H1 (cell line): ENCODE data around the gene COG4. TPM values are rescaled to one million over a fixed set of nuclear protein-coding genes. Genes with fewer than 3 reads are reported as not detected.

Experiments used
- CTCF ChIA-PET: fragments of 300-600 bp; sonication (Branson Sonifier 250); formaldehyde crosslinking; loops from one replicate; lab custom pipeline; 2021; ENCODE audit not compliant: partially characterized antibody; lab: Charles Lee
- POLR2A ChIA-PET: fragments of 300-600 bp; sonication (Branson Sonifier 250); formaldehyde crosslinking; loops from one replicate; lab custom pipeline; 2021; ENCODE audit warnings: inconsistent platforms; ENCODE audit not compliant: partially characterized antibody; lab: Charles Lee
- DNase-seq, 2 experiments: peaks; one replicate each; pipeline versions ENCODE4 v3.0.0 to v3.0.0-alpha.2; 2010 to 2022; ENCODE audit warnings: low spot score in 2 of 2, low read depth in 1 of 2, mixed read lengths in 1 of 2
- FAIRE-seq: peaks from 2 replicates; lab custom pipeline; 2011; peaks lifted over from hg19 to GRCh38; lab: Jason Lieb, UNC
- H2AFZ ChIP-seq: 2 replicates; pipeline ENCODE4 v1.8.1; 2012; ENCODE audit warnings: low read length, inconsistent platforms
- H2AK5ac ChIP-seq: 2 replicates; pipeline ENCODE4 v1.6.1; 2013; ENCODE audit warnings: low read depth, low read length
- H2BK120ac ChIP-seq: replicated peaks from 2 replicates; pipeline ENCODE3; 2013; ENCODE audit warnings: low read depth, low read length, inconsistent platforms
- H2BK12ac ChIP-seq: 2 replicates; pipeline ENCODE4 v1.6.1; 2013; ENCODE audit warnings: low read depth, low read length
- H2BK15ac ChIP-seq: 2 replicates; pipeline ENCODE4 v1.6.1; 2013; ENCODE audit warnings: low read length
- H2BK20ac ChIP-seq: 2 replicates; pipeline ENCODE4 v1.6.1; 2013; ENCODE audit warnings: low read length
- H2BK5ac ChIP-seq: 2 replicates; pipeline ENCODE4 v1.6.1; 2013; ENCODE audit warnings: low read depth, low read length
- H3K14ac ChIP-seq: 2 replicates; pipeline ENCODE4 v1.6.1; 2013; ENCODE audit warnings: inconsistent platforms; ENCODE audit not compliant: insufficient read length
- H3K18ac ChIP-seq: 2 replicates; pipeline ENCODE4 v1.6.1; 2013; ENCODE audit warnings: low read length; ENCODE audit errors: extremely low read depth
- H3K23ac ChIP-seq: 2 replicates; pipeline ENCODE4 v1.6.1; 2013; ENCODE audit warnings: inconsistent platforms; ENCODE audit not compliant: insufficient read length
- H3K23me2 ChIP-seq: 2 replicates; pipeline ENCODE4 v1.6.1; 2013; ENCODE audit warnings: low read depth, low read length
- H3K27ac ChIP-seq: 2 replicates; pipeline ENCODE4 v1.6.1; 2011; ENCODE audit warnings: low read depth, low read length, inconsistent platforms
- H3K27me3 ChIP-seq, 4 experiments: replicated peaks in 1 of 4; 1 replicate in 1 of 4; 2 replicates in 3 of 4; pipeline versions ENCODE4 v1.6.1 to v1.8.1; 2011 to 2013; ENCODE audit warnings: low read length in 3 of 4, mild to moderate bottlenecking in 3 of 4, inconsistent platforms in 2 of 4, mixed read lengths in 2 of 4, moderate library complexity in 1 of 4; ENCODE audit not compliant: control insufficient read depth in 3 of 4, insufficient read depth in 3 of 4; ENCODE audit errors: extremely low read depth in 1 of 4
- H3K36me3 ChIP-seq, 4 experiments: 2 replicates each; pipeline versions ENCODE4 v1.6.1 to v1.8.1; 2011 to 2013; ENCODE audit warnings: mild to moderate bottlenecking in 4 of 4, low read length in 3 of 4, moderate library complexity in 2 of 4, control low read depth in 1 of 4, inconsistent platforms in 1 of 4; ENCODE audit not compliant: insufficient read depth in 4 of 4, control insufficient read depth in 2 of 4
- H3K4ac ChIP-seq: replicated peaks from 2 replicates; pipeline ENCODE3; 2013; ENCODE audit warnings: low read length, low read depth, mixed read lengths, inconsistent platforms; ENCODE audit not compliant: insufficient read length
- H3K4me1 ChIP-seq, 4 experiments: replicated peaks in 1 of 4; 1 replicate in 1 of 4; 2 replicates in 3 of 4; pipeline versions ENCODE4 v1.6.1 to v1.8.1; 2011 to 2013; ENCODE audit warnings: low read length in 3 of 4, inconsistent platforms in 2 of 4, mixed read lengths in 1 of 4; ENCODE audit not compliant: insufficient read depth in 4 of 4, control insufficient read depth in 3 of 4
- H3K4me2 ChIP-seq, 2 experiments: 2 replicates each; pipeline versions ENCODE4 v1.6.1 to v1.8.1; 2011 to 2013; ENCODE audit warnings: low read depth in 2 of 2, low read length in 2 of 2, control low read depth in 1 of 2, inconsistent platforms in 1 of 2, mild to moderate bottlenecking in 1 of 2; ENCODE audit not compliant: insufficient read depth in 1 of 2
- H3K4me3 ChIP-seq, 4 experiments: fragments of 200-600, 300-600 bp in 1 of 4; sonication (generic), shearing (Covaris generic), sonication (Bioruptor Twin) in 1 of 4; 2 replicates each; pipeline versions ENCODE4 v1.5.1 to v1.8.1; 2011 to 2016; ENCODE audit warnings: low read length in 4 of 4, low read depth in 3 of 4, control low read depth in 2 of 4, inconsistent platforms in 2 of 4, mild to moderate bottlenecking in 2 of 4, mixed read lengths in 1 of 4, moderate library complexity in 1 of 4; ENCODE audit not compliant: insufficient read depth in 2 of 4; ENCODE audit errors: extremely low read depth in 1 of 4
- H3K56ac ChIP-seq: replicated peaks from 2 replicates; pipeline ENCODE3; 2013; ENCODE audit warnings: low read depth, mild to moderate bottlenecking, mixed read lengths, low read length, inconsistent platforms; ENCODE audit not compliant: insufficient read length
- H3K79me1 ChIP-seq: 2 replicates; pipeline ENCODE4 v1.6.1; 2013; ENCODE audit warnings: low read depth, low read length, control low read depth
- H3K79me2 ChIP-seq, 2 experiments: 2 replicates each; pipeline versions ENCODE4 v1.6.1 to v1.8.1; 2012 to 2013; ENCODE audit warnings: low read length in 2 of 2, mild to moderate bottlenecking in 2 of 2, inconsistent platforms in 1 of 2; ENCODE audit not compliant: insufficient read depth in 2 of 2, control insufficient read depth in 1 of 2
- H3K9ac ChIP-seq, 4 experiments: replicated peaks in 1 of 4; 1 replicate in 1 of 4; 2 replicates in 3 of 4; pipeline versions ENCODE4 v1.6.1 to v1.8.1; 2011 to 2013; ENCODE audit warnings: low read depth in 3 of 4, low read length in 3 of 4, control low read depth in 2 of 4, mild to moderate bottlenecking in 2 of 4, moderate library complexity in 2 of 4, inconsistent platforms in 1 of 4; ENCODE audit errors: extremely low read depth in 1 of 4
- H3K9me3 ChIP-seq, 2 experiments: 2 replicates each; pipeline versions ENCODE4 v1.6.1 to v1.8.1; 2012 to 2013; ENCODE audit warnings: mild to moderate bottlenecking in 2 of 2, moderate library complexity in 2 of 2, control low read depth in 1 of 2, inconsistent platforms in 1 of 2, low read depth in 1 of 2, low read length in 1 of 2, mixed read lengths in 1 of 2; ENCODE audit not compliant: insufficient read depth in 2 of 2
- H4K20me1 ChIP-seq, 2 experiments: replicated peaks in 1 of 2; 2 replicates each; pipeline versions ENCODE3 to v1.8.1; 2011 to 2013; ENCODE audit warnings: inconsistent platforms in 2 of 2, low read length in 2 of 2, mild to moderate bottlenecking in 1 of 2; ENCODE audit not compliant: insufficient read depth in 2 of 2, control insufficient read depth in 1 of 2
- H4K5ac ChIP-seq: 2 replicates; pipeline ENCODE4 v1.6.1; 2013; ENCODE audit warnings: low read length, low read depth, mixed read lengths, inconsistent platforms; ENCODE audit not compliant: insufficient read length
- H4K8ac ChIP-seq: 2 replicates; pipeline ENCODE4 v1.8.0; 2013; ENCODE audit warnings: mild to moderate bottlenecking, moderate library complexity, low read length, inconsistent platforms; ENCODE audit not compliant: insufficient read depth; ENCODE audit errors: extremely low read depth
- H4K91ac ChIP-seq: replicated peaks from 2 replicates; pipeline ENCODE3; 2013; ENCODE audit warnings: low read length, mixed read lengths, inconsistent platforms; ENCODE audit not compliant: insufficient read length
- E2F6 ChIP-seq: IDR thresholded peaks from 2 replicates; pipeline ENCODE4 v1.6.1; 2012; ENCODE audit warnings: inconsistent platforms
- EGR1 ChIP-seq: IDR thresholded peaks from 2 replicates; pipeline ENCODE4 v1.6.1; 2011; ENCODE audit warnings: low read depth, low read length, borderline replicate concordance
- KDM1A ChIP-seq: fragments of 200-600, 300-600 bp; sonication (generic); IDR thresholded peaks from 2 replicates; pipeline ENCODE4 v1.7.1; 2016; ENCODE audit warnings: mild to moderate bottlenecking, low read length, borderline replicate concordance
- POLR2AphosphoS5 ChIP-seq: IDR thresholded peaks from 2 replicates; pipeline ENCODE4 v1.6.1; 2011; ENCODE audit warnings: low read depth, low read length
- SIRT6 ChIP-seq: IDR thresholded peaks from one replicate; pipeline ENCODE4 v1.7.1; 2012; ENCODE audit warnings: low read length, inconsistent platforms
- TAF7 ChIP-seq: optimal IDR thresholded peaks from 2 replicates; pipeline ENCODE3; 2011; ENCODE audit warnings: low read depth, mild to moderate bottlenecking, inconsistent platforms, low read length, moderate library complexity, borderline replicate concordance
- WGBS, 2 experiments: shearing (Covaris generic) in 1 of 2; methylation state at CpG; one replicate each; pipeline versions ENCODE4 v1.1.6 to v1.1.7; 2013 to 2015; ENCODE audit warnings: low lambda C conversion rate in 2 of 2, mixed read lengths in 2 of 2, inconsistent platforms in 1 of 2, low coverage in 1 of 2, missing lambda C conversion rate in 1 of 2; ENCODE audit not compliant: insufficient replicate concordance in 2 of 2, insufficient coverage in 1 of 2, insufficient read length in 1 of 2; ENCODE audit errors: extremely low coverage in 1 of 2, missing lambda C conversion rate in 1 of 2; 5-methylcytosine and 5-hydroxymethylcytosine counted together
- polyA plus RNA-seq, 7 experiments: library from polyadenylated mRNA; depleted of rRNA in 3 of 7; stranded (reverse) in 5 of 7; unstranded in 2 of 7; fragments of >200 nt in 5 of 7; fragments of 200-250 nt in 2 of 7; gene quantifications; 1 replicate in 5 of 7; 2 replicates in 1 of 7; 4 replicates in 1 of 7; pipeline versions ENCODE4 v1.2.1 to v1.2.3, GENCODE V29; 2011 to 2013; ENCODE audit warnings: missing spikeins in 2 of 7, mixed read lengths in 2 of 7
- total RNA-seq: library from RNA; stranded (reverse); fragmentation: NEBNext Ultra II Directional; extraction: Animal tissue kit (Norgen Biotek cat#: 25700); gene quantifications from 2 replicates; pipeline ENCODE4 v1.2.1, GENCODE V29; 2021

The COG4 gene
- total and polyA plus RNA-seq, 2 of the 8 experiments (the other 6 are each of a cell fraction or from before 2014, with no cell fraction given): 46.1 to 50.2 TPM

DNA sequence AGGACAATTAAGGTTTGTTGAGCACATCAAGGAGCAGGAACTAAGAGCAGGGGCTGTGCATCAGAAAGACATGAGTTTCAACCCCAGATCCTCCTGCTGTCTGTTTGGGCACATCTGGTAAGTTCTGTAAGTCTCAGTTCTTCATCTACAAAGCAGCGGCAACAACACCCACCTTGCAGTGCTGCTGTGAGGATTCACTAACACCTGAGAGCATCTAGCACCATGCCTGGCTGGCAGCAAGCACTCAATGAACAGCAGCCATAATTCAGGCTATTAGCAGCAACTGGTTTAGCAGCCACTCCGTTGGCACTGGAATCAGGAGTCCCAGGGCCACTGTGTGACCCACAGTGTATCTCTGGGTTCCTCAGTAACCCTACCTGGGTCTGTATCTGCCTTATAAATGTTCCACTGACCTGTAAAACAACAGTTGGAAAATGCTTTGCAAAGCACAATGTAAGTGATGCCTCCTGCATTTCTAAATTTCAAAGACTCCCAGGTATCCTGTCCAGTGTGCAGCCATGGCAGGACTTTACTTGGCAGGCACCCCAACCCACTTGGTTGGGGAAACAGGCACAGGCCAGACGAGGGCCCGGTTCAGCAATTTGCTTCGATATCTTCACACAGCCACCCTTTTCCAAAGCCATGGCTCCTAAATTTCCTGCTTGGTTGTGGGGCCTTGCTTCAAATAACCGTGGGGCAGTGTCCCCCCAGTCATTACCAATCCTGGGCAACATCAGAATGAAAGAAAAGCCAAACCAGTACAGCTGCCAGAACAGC lies 88.7 kb downstream of the COG4 start:
- H3K79me1 ChIP-seq: peaks cover 12% of the 10 kb centered on the region
- no peak overlapping the region; the same call in 1 of the 2 replicates for H3K18ac ChIP-seq
- peaks cover 11% of the 10 kb centered on the region for H3K23me2 ChIP-seq
- ChIA-PET CTCF (interaction anchor here (0.6 to 2.6 kb wide), 2 partner anchors 7 to 36 kb away, joined by 3 to 10 read pairs; no protein-coding TSS in a partner anchor), POLR2A (interaction anchor here (0.8 to 2.6 kb wide), 5 partner anchors 20 to 54 kb away, joined by 3 to 9 read pairs (median 3); partner anchors contain the start of gene FCSK)
- no peaks in the 10 kb centered on the region for H3K27me3 ChIP-seq
- no peak overlapping the region for H3K4me3 ChIP-seq
- no peak overlapping the region for H2BK5ac ChIP-seq
- no peak overlapping the region for H2BK20ac ChIP-seq
- peaks cover 0 to 5% (median 0%) of the 10 kb centered on the region in 4 experiments; a peak in 3 of 8 replicates for H3K36me3 ChIP-seq
- H2AFZ ChIP-seq: no peak overlapping the region
- H3K79me2 ChIP-seq: peaks cover 0 to 67% of the 10 kb centered on the region in 2 experiments; a peak in 3 of 4 replicates
- no peaks in the 10 kb centered on the region for H3K9me3 ChIP-seq
- peaks cover 27 to 41% (median 32%) of the 10 kb centered on the region in 4 experiments for H3K4me1 ChIP-seq
- no peak overlapping the region for H3K14ac ChIP-seq
- no peak overlapping the region for H3K4me2 ChIP-seq
- 91% methylated on average over 6 of the region's 6 CpGs; no CpG with 5 or more reads in 1 of the 2 experiments for WGBS, 2 experiments
- H3K23ac ChIP-seq: no peak overlapping the region
- DNase-seq (no peak), FAIRE-seq (no peak)
- H2BK15ac ChIP-seq: no peak overlapping the region
- H4K20me1 ChIP-seq: no peaks in the 10 kb centered on the region
- no peak overlapping the region for H2BK120ac ChIP-seq
- H3K4ac ChIP-seq: no peak overlapping the region
- H3K9ac ChIP-seq: no peak overlapping the region; a peak in 1 of 7 replicates
- no peak overlapping the region for H3K27ac ChIP-seq
- H2BK12ac ChIP-seq: no peak overlapping the region
- H4K8ac ChIP-seq: no peak overlapping the region; the same call in 1 of the 2 replicates
- H4K91ac ChIP-seq: no peak overlapping the region
- H3K56ac ChIP-seq: no peak overlapping the region
- H2AK5ac ChIP-seq: no peak overlapping the region
- no peak overlapping the region for H4K5ac ChIP-seq
- no peak for TF ChIP-seq SIRT6
- TF ChIP-seq EGR1: no peak
- no peak for TF ChIP-seq KDM1A
- no peak for TF ChIP-seq TAF7
- no peak for TF ChIP-seq POLR2AphosphoS5
- no peak for TF ChIP-seq E2F6
